Measurements from ENCODE around the gene TMEM175.

DNA sequence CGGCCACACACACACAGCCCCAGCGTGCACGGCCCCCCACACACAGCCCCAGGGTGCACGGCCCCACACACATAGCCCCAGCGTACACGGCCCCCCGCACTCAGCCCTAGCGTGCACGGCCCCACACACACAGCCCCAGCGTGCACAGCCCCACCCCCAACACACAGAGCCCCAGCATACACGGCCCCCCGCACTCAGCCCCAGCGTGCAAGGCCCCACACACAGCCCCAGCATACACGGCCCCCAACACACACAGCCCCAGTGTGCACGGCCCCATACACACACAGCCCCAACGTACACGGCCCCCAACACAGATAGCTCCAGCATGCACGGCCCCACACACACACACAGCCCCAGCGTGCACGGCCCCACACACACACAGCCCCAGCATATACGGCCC lies 17.7 kb upstream of the TMEM175 start:
- TF ChIP-seq, protein P1, sequence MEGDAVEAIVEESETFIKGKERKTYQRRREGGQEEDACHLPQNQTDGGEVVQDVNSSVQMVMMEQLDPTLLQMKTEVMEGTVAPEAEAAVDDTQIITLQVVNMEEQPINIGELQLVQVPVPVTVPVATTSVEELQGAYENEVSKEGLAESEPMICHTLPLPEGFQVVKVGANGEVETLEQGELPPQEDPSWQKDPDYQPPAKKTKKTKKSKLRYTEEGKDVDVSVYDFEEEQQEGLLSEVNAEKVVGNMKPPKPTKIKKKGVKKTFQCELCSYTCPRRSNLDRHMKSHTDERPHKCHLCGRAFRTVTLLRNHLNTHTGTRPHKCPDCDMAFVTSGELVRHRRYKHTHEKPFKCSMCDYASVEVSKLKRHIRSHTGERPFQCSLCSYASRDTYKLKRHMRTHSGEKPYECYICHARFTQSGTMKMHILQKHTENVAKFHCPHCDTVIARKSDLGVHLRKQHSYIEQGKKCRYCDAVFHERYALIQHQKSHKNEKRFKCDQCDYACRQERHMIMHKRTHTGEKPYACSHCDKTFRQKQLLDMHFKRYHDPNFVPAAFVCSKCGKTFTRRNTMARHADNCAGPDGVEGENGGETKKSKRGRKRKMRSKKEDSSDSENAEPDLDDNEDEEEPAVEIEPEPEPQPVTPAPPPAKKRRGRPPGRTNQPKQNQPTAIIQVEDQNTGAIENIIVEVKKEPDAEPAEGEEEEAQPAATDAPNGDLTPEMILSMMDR (IDR thresholded peaks at IDR 0.05) = no peak
- TF ChIP-seq EZH2 (IDR thresholded peaks at IDR 0.05; ENCODE audit: borderline replicate concordance, insufficient read depth, low read depth, low read length, poor library complexity, severe bottlenecking) = no peak
